Fibroblast of villous mesenchyme (primary cell): ENCODE data around the gene CXCR1. TPM values are rescaled to one million over a fixed set of nuclear protein-coding genes. Genes with fewer than 3 reads are reported as not detected.

Source experiments
- DNase-seq: peaks from one replicate; pipeline ENCODE4 v3.0.0-alpha.2; 2010; ENCODE audit warnings: low read depth
- H3K4me3 ChIP-seq: 2 replicates; pipeline ENCODE4 v1.5.1; 2011; ENCODE audit warnings: low read depth, mild to moderate bottlenecking, low read length
- total RNA-seq: library from RNA; depleted of rRNA; stranded (reverse); fragments of >200 nt; gene quantifications from 2 replicates; pipeline ENCODE4 v1.2.3, GENCODE V29; 2012
- TF ChIP-seq, protein P1 (sequence below): IDR thresholded peaks from 2 replicates; pipeline ENCODE4 v1.5.1; 2012; ENCODE audit warnings: low read depth, mild to moderate bottlenecking, low read length; ENCODE audit not compliant: insufficient read depth

Gene CXCR1
- total RNA-seq: not detected in 2 replicates

GRCh38 chr2:218166791-218167190 lies at the start of gene CXCR1:
Gene CXCR1 (minus strand): TSS chr2:218166962. CDS start chr2:218165211, 1,751 bp downstream.
- H3K4me3 ChIP-seq: no peak within 1 kb of the TSS
- TF ChIP-seq, protein P1, sequence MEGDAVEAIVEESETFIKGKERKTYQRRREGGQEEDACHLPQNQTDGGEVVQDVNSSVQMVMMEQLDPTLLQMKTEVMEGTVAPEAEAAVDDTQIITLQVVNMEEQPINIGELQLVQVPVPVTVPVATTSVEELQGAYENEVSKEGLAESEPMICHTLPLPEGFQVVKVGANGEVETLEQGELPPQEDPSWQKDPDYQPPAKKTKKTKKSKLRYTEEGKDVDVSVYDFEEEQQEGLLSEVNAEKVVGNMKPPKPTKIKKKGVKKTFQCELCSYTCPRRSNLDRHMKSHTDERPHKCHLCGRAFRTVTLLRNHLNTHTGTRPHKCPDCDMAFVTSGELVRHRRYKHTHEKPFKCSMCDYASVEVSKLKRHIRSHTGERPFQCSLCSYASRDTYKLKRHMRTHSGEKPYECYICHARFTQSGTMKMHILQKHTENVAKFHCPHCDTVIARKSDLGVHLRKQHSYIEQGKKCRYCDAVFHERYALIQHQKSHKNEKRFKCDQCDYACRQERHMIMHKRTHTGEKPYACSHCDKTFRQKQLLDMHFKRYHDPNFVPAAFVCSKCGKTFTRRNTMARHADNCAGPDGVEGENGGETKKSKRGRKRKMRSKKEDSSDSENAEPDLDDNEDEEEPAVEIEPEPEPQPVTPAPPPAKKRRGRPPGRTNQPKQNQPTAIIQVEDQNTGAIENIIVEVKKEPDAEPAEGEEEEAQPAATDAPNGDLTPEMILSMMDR: no peak
- DNase-seq: no peak

- TF ChIP-seq, protein P1: no peak
- H3K4me3 ChIP-seq: peak overlapping the region; percentile 96
- DNase-seq: peak; percentile 53
Observed at GRCh38 chr2:218216336-218216673, 49.5 kb upstream of the CXCR1 start.

DNA sequence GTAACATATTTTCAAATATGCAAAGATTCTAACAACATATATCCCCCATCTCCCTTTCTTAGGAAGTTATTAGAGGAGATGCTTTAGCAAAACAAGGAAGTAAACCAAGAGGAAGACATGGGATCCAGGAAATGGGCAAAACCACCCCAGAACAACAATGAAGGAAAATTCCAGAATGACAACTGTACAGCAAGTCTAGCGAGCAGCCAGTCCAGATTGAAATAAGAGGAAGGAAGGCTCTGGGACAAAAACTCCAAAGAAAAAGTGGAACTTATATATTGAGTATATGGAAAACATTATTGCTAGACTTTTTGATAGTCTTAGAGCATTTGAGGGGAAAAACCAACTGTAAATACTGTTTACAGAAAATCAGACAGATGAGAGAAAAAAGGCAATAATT lies 47.4 kb upstream of the CXCR1 start:
- no peak overlapping the region for H3K4me3 ChIP-seq
- DNase-seq: no peak
- TF ChIP-seq, protein P1: no peak

DNA sequence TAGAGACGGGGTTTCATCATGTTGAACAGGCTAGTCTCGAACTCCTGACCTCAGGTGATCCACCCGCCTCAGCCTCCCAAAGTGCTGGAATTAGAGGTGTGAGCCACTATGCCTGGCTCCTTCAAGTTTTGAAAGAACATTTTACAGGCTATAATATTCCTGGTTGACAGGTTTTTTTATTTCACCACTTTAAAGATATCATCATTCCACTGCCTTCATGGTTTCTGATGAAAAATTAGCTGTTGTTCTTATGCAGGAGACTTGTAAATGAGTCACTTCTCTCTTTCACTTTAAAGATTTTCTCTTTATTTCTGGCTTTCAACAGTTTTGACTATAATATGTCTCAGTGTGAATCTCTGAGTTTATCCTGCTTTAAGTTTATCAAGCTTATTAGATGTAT lies 42.3 kb upstream of the CXCR1 start:
- no peak for DNase-seq
- TF ChIP-seq, protein P1: no peak
- no peak overlapping the region for H3K4me3 ChIP-seq

DNA sequence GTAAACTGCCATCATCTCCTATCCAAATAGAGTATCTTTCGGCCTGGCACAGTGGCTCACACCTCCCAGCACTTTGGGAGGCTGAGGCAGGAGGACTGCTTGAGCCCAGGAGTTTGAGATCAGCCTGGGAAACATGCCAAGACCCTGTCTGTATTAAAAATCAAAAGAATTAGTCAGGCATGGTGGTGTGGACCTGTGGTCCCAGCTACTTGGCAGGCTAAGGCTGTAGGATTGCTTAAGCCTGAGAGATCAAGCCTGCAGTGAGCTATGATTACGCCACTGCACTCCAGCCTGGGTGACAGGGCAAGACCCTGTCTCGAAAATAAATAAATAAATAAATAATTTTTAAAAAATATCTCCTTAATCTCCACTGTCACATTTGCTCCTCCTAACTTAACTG lies 35.5 kb upstream of the CXCR1 start:
- no peak overlapping the region for H3K4me3 ChIP-seq
- TF ChIP-seq, protein P1: no peak
- DNase-seq: no peak

- DNase-seq: no peak
- H3K4me3 ChIP-seq: no peak overlapping the region
- TF ChIP-seq, protein P1: no peak
Observed at GRCh38 chr2:218196974-218197373, 30.2 kb upstream of the CXCR1 start.

DNA sequence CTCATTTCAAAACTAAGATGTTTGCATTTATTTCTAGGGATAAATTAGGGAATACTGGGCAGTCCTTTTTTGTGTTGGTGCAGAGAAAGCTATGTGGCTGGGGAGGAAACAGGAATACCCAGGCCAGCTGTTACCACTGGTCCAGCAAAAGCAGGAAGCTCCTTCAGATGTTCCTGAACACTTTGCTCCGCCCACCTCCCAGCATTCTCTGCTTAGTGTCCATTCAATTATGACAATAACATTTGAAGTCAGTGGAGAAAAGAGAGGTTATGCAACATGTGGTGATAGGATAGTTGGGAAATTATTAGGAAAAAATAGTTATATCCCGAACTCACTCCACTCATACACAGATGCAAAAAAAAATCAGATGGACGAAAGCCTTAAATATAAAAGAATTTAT lies 28.1 kb upstream of the CXCR1 start:
- TF ChIP-seq, protein P1: no peak
- DNase-seq: peak; percentile 30
- no peak overlapping the region for H3K4me3 ChIP-seq
